C4-2B (cell line): ENCODE measurements around the gene PALLD.
"Not testable (repeated sequence)": the region's sequence is repeated elsewhere in the genome, so short reads cannot be mapped to it uniquely, and the experiment has no call there.

Experiments used
- H3K27ac ChIP-seq: fragments of 450-650 bp; 2 replicates; pipeline ENCODE4 v1.5.1; 2017
- ZFX ChIP-seq: fragments of 450-650 bp; IDR thresholded peaks from 2 replicates; pipeline ENCODE4 v1.6.1; 2017
- TF ChIP-seq, protein P1 (sequence below): fragments of 450-650 bp; conservative IDR thresholded peaks from 2 replicates; pipeline ENCODE4 v1.5.1; 2017; ENCODE audit warnings: mild to moderate bottlenecking

The PALLD gene

DNA sequence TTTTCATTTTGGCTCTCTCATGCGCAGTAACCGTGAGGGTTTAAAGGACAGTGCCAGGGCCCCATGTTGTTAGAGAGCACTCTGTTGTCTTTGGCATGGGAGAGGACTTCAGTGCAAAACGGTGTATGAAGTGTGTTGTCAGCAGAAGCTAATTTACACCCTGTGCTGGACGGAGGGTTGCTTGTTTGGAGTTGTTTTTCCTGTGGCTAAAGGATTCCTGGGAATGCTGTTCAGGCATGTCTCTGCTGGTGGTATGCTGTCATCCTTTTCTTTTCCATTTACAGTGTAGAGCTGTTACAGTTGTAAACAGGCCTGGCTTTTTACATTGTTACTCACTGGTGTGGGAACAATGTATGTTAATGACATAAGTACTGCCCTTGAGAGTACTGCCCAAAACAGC is 306.9 kb downstream of the PALLD start:
- no peak overlapping the region for H3K27ac ChIP-seq

DNA sequence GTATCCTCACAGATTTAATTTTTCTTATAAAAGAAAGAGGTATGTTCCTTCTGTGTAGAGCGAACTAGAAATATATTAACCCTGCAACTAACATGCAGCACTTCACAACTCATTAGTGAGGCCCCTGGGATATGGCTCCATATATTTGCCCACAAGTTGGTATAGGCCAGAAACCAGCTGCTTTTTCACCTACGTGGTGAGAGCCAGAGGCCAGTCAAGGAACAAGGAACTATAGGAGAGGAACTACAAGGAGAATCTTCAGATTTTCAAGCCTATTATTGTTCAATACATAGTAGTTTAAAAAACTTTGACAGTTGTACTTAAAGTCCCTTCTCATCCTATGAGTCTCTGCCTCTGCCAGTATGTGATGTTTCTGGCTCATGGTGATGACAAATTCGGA is 307.3 kb downstream of the PALLD start:
- TF ChIP-seq, protein P1, sequence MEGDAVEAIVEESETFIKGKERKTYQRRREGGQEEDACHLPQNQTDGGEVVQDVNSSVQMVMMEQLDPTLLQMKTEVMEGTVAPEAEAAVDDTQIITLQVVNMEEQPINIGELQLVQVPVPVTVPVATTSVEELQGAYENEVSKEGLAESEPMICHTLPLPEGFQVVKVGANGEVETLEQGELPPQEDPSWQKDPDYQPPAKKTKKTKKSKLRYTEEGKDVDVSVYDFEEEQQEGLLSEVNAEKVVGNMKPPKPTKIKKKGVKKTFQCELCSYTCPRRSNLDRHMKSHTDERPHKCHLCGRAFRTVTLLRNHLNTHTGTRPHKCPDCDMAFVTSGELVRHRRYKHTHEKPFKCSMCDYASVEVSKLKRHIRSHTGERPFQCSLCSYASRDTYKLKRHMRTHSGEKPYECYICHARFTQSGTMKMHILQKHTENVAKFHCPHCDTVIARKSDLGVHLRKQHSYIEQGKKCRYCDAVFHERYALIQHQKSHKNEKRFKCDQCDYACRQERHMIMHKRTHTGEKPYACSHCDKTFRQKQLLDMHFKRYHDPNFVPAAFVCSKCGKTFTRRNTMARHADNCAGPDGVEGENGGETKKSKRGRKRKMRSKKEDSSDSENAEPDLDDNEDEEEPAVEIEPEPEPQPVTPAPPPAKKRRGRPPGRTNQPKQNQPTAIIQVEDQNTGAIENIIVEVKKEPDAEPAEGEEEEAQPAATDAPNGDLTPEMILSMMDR, result no peak
- no peak for TF ChIP-seq ZFX
- no peak overlapping the region for H3K27ac ChIP-seq

More for the DNA sequence above, 306.9 kb downstream of the PALLD start:
- TF ChIP-seq, protein P1, result no peak
- TF ChIP-seq ZFX, result no peak

DNA sequence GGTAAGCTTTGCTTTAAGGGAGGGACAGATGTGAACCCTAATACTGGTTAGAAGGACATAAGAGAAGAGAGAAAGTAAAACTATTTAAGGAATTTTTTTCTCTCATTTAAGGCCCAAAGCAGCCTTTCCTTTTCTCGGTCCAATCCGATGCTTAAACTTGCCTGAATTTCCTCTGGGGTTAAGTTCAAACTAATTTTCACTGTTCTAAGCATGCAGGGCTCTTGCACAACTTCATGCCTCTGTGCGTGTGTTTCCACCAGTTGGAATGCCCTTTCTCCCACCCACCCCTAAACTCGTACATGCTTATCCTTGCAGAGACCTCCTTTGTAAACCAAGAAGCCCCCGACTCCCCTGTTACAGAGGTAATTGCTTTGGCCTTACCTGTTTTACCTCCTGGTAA is 308.5 kb downstream of the PALLD start:
- no peak overlapping the region for H3K27ac ChIP-seq
- TF ChIP-seq, protein P1, result no peak
- no peak for TF ChIP-seq ZFX

DNA sequence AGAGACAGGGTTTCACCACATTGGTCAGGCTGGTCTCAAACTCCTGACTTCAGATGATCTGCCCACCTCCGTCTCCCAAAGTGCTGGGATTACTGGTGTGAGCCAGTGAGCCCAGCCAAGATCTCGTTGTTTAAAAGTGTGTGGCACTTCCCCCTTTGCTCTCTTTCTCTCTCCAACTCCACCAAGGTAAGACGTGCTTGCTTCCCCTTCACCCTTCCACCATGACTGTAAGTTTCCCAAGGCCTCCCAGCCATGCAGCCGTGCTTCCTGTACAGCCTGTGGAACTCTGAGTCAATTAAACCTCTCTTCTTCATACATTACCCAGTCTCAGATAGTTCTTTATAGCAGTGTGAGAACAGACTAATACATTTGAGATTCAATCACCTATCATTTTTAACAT is 309.4 kb downstream of the PALLD start:
- not testable (repeated sequence) for H3K27ac ChIP-seq

DNA sequence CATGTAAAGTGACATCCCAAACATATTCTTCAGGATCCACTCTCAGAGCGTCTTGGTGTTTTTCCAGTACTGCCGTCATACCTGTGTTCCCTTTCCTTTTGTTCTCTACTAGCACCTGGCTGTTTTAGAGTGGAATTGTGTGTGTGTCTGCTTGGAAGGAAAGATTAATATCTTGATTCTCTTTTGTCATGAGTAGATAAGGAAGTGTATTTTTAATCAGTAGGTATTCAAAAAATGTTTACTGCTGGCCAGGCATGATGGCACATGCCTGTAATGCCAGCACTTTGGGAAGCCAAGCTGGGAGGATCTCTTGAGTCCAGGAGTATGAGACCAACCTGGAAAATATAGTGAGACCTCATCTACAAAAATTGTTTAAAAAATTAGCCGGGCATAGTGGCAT is 314.4 kb downstream of the PALLD start:
- no peak overlapping the region for H3K27ac ChIP-seq
- TF ChIP-seq ZFX, result no peak

DNA sequence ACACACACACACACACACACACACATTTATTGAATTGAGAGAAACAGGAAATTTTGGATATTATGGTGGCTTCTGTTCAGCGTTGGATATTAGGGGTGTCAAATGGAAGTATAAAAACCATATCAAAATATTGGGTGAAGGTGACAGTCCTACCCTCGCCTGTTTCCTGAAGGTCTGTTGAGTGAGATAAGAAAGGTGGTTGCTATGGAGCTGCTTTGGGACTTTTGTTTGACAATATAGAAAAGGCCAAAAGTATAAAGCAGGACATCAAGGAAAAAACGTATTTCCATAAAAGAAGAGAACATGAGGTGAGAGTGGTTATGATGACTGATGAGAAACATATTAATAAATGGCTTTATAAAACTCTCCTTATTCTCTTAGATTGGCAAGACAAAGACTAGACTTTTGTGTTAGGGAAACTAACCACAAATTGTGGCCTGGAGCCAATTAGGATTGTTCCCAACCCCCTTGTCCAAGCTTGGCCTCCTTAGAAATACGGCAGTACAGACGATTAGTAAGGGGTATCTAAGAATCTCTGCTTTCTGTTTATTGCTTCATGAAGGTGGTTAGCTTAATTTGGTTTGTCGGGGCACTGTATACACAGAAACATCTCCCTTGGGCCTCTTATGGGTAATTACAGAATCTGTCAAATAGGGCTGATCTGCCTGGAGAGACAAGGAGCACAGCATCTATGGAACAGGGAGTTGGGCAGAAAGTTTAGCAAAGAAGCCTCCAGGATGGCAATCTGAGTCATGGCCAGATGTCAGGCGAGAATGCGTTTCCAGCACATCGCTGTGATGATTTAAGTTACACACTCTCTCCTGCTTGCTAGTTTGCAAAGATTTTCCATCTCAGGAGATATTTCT is 315.2 kb downstream of the PALLD start:
- TF ChIP-seq, protein P1, result no peak
- no peak for TF ChIP-seq ZFX
- H3K27ac ChIP-seq, result no peak overlapping the region

DNA sequence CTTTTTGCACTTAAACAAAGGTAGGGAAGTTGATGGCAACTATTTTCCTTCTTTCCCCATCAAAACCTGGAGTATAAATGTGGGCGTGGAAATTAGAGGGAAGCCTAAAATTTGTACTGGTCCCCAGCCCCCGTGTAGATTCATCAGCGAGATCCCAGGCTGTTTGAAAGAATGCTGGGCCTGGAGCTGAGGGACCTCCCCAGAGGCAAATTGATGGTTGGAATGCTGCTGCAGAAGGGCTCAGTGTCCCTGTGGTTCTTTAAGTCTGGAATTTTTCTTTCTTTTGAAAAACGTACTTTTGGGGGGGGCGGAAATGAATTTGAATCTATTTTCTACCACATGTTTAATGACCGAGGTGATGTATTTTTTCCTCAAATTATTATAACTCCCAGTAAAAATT is 316.0 kb downstream of the PALLD start:
- no peak overlapping the region for H3K27ac ChIP-seq
- TF ChIP-seq, protein P1, result no peak
- TF ChIP-seq ZFX, result no peak

DNA sequence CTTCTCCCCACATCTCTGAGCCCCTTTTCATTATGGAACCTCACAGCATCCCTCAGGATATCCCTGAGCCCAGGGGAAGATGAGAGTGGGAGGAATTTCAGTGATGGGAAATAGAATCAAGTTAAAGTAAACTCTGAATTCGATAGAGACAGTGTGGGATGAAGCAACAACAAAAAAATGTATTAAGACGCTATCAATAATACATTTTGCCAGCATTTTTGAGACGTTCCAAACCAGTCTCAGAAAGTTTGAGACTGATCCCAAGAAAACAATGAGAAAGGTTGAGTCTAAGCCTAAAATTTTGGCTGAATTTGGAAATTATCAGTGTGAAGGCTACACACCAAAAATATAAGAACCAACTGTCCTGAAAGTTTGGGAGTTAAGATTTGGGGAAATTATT is 317.0 kb downstream of the PALLD start:
- TF ChIP-seq, protein P1, result no peak
- TF ChIP-seq ZFX, result no peak
- no peak overlapping the region for H3K27ac ChIP-seq
